Measurements from ENCODE around the gene THSD7A.

- TF ChIP-seq, protein P1, sequence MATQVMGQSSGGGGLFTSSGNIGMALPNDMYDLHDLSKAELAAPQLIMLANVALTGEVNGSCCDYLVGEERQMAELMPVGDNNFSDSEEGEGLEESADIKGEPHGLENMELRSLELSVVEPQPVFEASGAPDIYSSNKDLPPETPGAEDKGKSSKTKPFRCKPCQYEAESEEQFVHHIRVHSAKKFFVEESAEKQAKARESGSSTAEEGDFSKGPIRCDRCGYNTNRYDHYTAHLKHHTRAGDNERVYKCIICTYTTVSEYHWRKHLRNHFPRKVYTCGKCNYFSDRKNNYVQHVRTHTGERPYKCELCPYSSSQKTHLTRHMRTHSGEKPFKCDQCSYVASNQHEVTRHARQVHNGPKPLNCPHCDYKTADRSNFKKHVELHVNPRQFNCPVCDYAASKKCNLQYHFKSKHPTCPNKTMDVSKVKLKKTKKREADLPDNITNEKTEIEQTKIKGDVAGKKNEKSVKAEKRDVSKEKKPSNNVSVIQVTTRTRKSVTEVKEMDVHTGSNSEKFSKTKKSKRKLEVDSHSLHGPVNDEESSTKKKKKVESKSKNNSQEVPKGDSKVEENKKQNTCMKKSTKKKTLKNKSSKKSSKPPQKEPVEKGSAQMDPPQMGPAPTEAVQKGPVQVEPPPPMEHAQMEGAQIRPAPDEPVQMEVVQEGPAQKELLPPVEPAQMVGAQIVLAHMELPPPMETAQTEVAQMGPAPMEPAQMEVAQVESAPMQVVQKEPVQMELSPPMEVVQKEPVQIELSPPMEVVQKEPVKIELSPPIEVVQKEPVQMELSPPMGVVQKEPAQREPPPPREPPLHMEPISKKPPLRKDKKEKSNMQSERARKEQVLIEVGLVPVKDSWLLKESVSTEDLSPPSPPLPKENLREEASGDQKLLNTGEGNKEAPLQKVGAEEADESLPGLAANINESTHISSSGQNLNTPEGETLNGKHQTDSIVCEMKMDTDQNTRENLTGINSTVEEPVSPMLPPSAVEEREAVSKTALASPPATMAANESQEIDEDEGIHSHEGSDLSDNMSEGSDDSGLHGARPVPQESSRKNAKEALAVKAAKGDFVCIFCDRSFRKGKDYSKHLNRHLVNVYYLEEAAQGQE (IDR thresholded peaks at IDR 0.05; ENCODE audit: insufficient read depth in 1 of 2, low read depth in 2 of 2, low read length in 2 of 2) = no peak
- no peak for TF ChIP-seq POLR2AphosphoS5 (IDR thresholded peaks at IDR 0.05; ENCODE audit: low read depth, low read length)
- no peak for TF ChIP-seq SIN3A (IDR thresholded peaks at IDR 0.05; ENCODE audit: borderline replicate concordance, insufficient read depth, low read length)
These were observed 501.8 kb downstream of the THSD7A start for GRCh38 chr7:11330208-11330607.
